GM12891 (cell line): ENCODE measurements around the gene USH2A.

Experiments
- POLR2A ChIP-seq: IDR thresholded peaks from 2 replicates; pipeline ENCODE4 v1.6.1; 2011; ENCODE audit warnings: low read depth, low read length, control low read depth
- TAF1 ChIP-seq: IDR thresholded peaks from 2 replicates; pipeline ENCODE4 v1.6.1; 2011; ENCODE audit warnings: low read depth, low read length, control low read depth

GRCh38 chr1:215971793-215972441 lies 451.3 kb downstream of the USH2A start:
- TF ChIP-seq POLR2A (no peak), TAF1 (no peak)
